Keratinocyte (primary cell): ENCODE data around the gene SDK2.

Source experiments
- EZH2 ChIP-seq: IDR thresholded peaks from one replicate; pipeline ENCODE4 v1.6.1; 2012; ENCODE audit warnings: inconsistent platforms, mild to moderate bottlenecking, low read length, moderate library complexity
- TF ChIP-seq, protein P1 (sequence below), 3 experiments: IDR thresholded peaks in 1 of 3; conservative IDR thresholded peaks in 1 of 3; optimal IDR thresholded peaks in 1 of 3; 2 replicates in 2 of 3; 3 replicates in 1 of 3; pipeline versions ENCODE3 to v1.5.1; 2011; ENCODE audit warnings: low read length in 3 of 3, mild to moderate bottlenecking in 3 of 3, moderate library complexity in 2 of 3, control low read depth in 1 of 3, inconsistent platforms in 1 of 3; ENCODE audit not compliant: insufficient read depth in 2 of 3; ENCODE audit errors: extremely low read depth in 1 of 3

DNA sequence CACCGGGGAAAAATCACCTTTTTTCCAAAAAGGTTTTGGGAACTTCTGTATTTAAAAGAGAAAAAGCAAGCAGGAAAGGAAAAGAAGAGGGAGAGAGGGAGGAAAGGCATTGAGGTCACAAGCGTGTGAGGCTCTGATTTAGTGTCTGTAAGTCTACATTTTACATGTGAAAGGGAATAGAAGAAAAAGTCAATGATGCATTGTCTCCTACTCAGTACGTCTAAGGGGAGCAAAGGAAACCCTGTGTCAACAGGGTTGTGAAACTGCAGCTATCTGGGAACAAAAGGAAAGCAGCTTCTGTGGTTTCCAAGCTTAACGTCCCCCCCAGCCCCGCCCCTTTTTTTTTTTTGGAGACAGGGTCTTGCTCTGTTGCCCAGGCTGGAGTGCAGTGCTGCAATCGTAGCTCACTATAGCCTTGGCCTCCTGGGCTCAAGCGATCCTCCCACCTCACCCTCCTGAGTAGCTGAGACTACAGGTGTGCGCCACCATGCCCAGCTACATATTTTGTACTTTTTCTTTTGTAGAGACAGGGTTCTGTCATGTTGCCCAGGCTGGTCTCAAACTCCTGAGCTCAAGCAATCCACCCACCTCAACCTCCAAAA lies 330.6 kb downstream of the SDK2 start:
- TF ChIP-seq, protein P1, sequence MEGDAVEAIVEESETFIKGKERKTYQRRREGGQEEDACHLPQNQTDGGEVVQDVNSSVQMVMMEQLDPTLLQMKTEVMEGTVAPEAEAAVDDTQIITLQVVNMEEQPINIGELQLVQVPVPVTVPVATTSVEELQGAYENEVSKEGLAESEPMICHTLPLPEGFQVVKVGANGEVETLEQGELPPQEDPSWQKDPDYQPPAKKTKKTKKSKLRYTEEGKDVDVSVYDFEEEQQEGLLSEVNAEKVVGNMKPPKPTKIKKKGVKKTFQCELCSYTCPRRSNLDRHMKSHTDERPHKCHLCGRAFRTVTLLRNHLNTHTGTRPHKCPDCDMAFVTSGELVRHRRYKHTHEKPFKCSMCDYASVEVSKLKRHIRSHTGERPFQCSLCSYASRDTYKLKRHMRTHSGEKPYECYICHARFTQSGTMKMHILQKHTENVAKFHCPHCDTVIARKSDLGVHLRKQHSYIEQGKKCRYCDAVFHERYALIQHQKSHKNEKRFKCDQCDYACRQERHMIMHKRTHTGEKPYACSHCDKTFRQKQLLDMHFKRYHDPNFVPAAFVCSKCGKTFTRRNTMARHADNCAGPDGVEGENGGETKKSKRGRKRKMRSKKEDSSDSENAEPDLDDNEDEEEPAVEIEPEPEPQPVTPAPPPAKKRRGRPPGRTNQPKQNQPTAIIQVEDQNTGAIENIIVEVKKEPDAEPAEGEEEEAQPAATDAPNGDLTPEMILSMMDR (optimal IDR thresholded peaks at IDR 0.05 in 1 of 3, IDR thresholded peaks at IDR 0.05 in 1 of 3, conservative IDR thresholded peaks at IDR 0.05 in 1 of 3; ENCODE audit: extremely low read depth in 1 of 3, insufficient read depth in 2 of 3, low read length in 3 of 3): no peak
- no peak for TF ChIP-seq EZH2
